ENCODE results near the gene MBD1. TPM values are rescaled to one million over a fixed set of nuclear protein-coding genes. Genes with fewer than 3 reads are reported as not detected.
A peak's percentile ranks its signal among the peaks of the same experiment; 100 is the strongest.

MBD1 gene
- total and polyA plus RNA-seq, 2 of the 13 experiments (the other 11 are each of a cell fraction or from before 2014, with no cell fraction given): 25.5 to 28.6 TPM

DNA sequence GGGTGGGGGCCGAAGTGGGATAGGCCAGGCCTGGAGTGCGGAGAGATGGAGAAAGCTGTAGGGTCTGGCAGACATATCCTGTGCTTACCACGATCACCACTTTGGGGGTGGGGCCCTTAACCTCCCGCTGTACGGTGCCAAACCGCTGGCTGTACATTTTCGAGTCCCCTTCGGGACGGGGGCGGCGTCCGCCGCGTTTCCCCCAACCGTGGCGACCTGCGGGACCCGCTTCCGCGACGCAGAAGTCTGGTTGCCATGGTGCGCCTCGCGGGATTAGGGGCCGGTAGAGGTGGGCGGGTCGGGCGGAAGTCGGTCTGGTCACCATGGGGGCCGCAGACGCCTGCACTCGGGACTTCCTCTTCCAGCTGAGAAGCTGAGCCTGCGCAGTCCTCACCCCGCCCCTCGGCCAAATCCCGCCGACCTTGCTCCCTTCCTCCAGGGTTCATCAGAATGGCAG, 15.0 kb downstream of the MBD1 start, which contains the start of gene CFAP53 (continued):
- TF ChIP-seq, protein P1, sequence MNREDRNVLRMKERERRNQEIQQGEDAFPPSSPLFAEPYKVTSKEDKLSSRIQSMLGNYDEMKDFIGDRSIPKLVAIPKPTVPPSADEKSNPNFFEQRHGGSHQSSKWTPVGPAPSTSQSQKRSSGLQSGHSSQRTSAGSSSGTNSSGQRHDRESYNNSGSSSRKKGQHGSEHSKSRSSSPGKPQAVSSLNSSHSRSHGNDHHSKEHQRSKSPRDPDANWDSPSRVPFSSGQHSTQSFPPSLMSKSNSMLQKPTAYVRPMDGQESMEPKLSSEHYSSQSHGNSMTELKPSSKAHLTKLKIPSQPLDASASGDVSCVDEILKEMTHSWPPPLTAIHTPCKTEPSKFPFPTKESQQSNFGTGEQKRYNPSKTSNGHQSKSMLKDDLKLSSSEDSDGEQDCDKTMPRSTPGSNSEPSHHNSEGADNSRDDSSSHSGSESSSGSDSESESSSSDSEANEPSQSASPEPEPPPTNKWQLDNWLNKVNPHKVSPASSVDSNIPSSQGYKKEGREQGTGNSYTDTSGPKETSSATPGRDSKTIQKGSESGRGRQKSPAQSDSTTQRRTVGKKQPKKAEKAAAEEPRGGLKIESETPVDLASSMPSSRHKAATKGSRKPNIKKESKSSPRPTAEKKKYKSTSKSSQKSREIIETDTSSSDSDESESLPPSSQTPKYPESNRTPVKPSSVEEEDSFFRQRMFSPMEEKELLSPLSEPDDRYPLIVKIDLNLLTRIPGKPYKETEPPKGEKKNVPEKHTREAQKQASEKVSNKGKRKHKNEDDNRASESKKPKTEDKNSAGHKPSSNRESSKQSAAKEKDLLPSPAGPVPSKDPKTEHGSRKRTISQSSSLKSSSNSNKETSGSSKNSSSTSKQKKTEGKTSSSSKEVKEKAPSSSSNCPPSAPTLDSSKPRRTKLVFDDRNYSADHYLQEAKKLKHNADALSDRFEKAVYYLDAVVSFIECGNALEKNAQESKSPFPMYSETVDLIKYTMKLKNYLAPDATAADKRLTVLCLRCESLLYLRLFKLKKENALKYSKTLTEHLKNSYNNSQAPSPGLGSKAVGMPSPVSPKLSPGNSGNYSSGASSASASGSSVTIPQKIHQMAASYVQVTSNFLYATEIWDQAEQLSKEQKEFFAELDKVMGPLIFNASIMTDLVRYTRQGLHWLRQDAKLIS (CRISPR knock-in tag; IDR thresholded peaks at IDR 0.05): no peak
- TF ChIP-seq TBL1XR1 (IDR thresholded peaks at IDR 0.05; ENCODE audit: borderline replicate concordance, low read length, partially characterized antibody) (no peak), ZNF503 (CRISPR knock-in tag; IDR thresholded peaks at IDR 0.05) (no peak), ZC3H13 (CRISPR knock-in tag; IDR thresholded peaks at IDR 0.05) (peak; percentile 39; the same call in 1 of the 2 replicates), RBFOX2 (IDR thresholded peaks at IDR 0.05; ENCODE audit: low read depth, low read length) (peak; percentile 69), ISL2 (CRISPR knock-in tag; IDR thresholded peaks at IDR 0.05) (no peak), GABPB1 (CRISPR knock-in tag; IDR thresholded peaks at IDR 0.05) (peak; percentile 94), U2AF2 (IDR thresholded peaks at IDR 0.05; ENCODE audit: low read depth, low read length) (0 out of 2 replicates have a peak, but pooled peaks have one; percentile 66), SRSF1 (optimal IDR thresholded peaks at IDR 0.05; ENCODE audit: low read depth, low read length) (peak; percentile 79), SMAD9 (CRISPR knock-in tag; IDR thresholded peaks at IDR 0.05) (no peak), ZBTB8A (CRISPR knock-in tag; IDR thresholded peaks at IDR 0.05; ENCODE audit: borderline replicate concordance, low read depth) (no peak), FOSL2 (CRISPR knock-in tag; IDR thresholded peaks at IDR 0.05) (no peak), ONECUT2 (CRISPR knock-in tag; IDR thresholded peaks at IDR 0.05) (no peak), WIZ (CRISPR knock-in tag; IDR thresholded peaks at IDR 0.05) (no peak), MIER3 (CRISPR knock-in tag; IDR thresholded peaks at IDR 0.05; ENCODE audit: borderline replicate concordance) (no peak), MTA3 (CRISPR knock-in tag; IDR thresholded peaks at IDR 0.05) (no peak), ZNF75D (CRISPR knock-in tag; IDR thresholded peaks at IDR 0.05; ENCODE audit: borderline replicate concordance) (no peak)
- TF ChIP-seq, protein P2, sequence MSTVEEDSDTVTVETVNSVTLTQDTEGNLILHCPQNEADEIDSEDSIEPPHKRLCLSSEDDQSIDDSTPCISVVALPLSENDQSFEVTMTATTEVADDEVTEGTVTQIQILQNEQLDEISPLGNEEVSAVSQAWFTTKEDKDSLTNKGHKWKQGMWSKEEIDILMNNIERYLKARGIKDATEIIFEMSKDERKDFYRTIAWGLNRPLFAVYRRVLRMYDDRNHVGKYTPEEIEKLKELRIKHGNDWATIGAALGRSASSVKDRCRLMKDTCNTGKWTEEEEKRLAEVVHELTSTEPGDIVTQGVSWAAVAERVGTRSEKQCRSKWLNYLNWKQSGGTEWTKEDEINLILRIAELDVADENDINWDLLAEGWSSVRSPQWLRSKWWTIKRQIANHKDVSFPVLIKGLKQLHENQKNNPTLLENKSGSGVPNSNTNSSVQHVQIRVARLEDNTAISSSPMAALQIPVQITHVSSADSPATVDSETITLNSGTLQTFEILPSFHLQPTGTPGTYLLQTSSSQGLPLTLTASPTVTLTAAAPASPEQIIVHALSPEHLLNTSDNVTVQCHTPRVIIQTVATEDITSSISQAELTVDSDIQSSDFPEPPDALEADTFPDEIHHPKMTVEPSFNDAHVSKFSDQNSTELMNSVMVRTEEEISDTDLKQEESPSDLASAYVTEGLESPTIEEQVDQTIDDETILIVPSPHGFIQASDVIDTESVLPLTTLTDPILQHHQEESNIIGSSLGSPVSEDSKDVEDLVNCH (CRISPR knock-in tag; IDR thresholded peaks at IDR 0.05): no peak
- TF ChIP-seq, protein P3, sequence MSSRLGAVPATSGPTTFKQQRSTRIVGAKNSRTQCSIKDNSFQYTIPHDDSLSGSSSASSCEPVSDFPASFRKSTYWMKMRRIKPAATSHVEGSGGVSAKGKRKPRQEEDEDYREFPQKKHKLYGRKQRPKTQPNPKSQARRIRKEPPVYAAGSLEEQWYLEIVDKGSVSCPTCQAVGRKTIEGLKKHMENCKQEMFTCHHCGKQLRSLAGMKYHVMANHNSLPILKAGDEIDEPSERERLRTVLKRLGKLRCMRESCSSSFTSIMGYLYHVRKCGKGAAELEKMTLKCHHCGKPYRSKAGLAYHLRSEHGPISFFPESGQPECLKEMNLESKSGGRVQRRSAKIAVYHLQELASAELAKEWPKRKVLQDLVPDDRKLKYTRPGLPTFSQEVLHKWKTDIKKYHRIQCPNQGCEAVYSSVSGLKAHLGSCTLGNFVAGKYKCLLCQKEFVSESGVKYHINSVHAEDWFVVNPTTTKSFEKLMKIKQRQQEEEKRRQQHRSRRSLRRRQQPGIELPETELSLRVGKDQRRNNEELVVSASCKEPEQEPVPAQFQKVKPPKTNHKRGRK (CRISPR knock-in tag; IDR thresholded peaks at IDR 0.05): no peak
- TF ChIP-seq, protein P4, sequence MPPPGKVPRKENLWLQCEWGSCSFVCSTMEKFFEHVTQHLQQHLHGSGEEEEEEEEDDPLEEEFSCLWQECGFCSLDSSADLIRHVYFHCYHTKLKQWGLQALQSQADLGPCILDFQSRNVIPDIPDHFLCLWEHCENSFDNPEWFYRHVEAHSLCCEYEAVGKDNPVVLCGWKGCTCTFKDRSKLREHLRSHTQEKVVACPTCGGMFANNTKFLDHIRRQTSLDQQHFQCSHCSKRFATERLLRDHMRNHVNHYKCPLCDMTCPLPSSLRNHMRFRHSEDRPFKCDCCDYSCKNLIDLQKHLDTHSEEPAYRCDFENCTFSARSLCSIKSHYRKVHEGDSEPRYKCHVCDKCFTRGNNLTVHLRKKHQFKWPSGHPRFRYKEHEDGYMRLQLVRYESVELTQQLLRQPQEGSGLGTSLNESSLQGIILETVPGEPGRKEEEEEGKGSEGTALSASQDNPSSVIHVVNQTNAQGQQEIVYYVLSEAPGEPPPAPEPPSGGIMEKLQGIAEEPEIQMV (CRISPR knock-in tag; IDR thresholded peaks at IDR 0.05; ENCODE audit: low read depth): no peak

All from HepG2 (cell line).